ENCODE results near the gene SOHLH1. TPM values are rescaled to one million over a fixed set of nuclear protein-coding genes. Genes with fewer than 3 reads are reported as not detected.

Gene SOHLH1
- total RNA-seq, 1 donor from 2014 or later: not detected

GRCh38 chr9:135681161-135681560, 18.1 kb downstream of the SOHLH1 start:
- no peak overlapping the region for H3K4me3 Mint-ChIP-seq
- H3K27ac Mint-ChIP-seq: no peak overlapping the region
- no peaks in the 10 kb centered on the region for H3K36me3 Mint-ChIP-seq
- H3K4me1 Mint-ChIP-seq: no peaks in the 10 kb centered on the region
- TF ChIP-seq CTCF (IDR thresholded peaks at IDR 0.05; ENCODE audit: unreplicated experiment): no peak
- peaks cover 25% of the 10 kb centered on the region for H3K27me3 Mint-ChIP-seq (ENCODE audit: low read depth)
- DNase-seq (ENCODE audit: low spot score in 2 of 2, unreplicated experiment in 2 of 2): no peak
- no peaks in the 10 kb centered on the region for H3K9me3 Mint-ChIP-seq

GRCh38 chr9:135680056-135680455, 19.2 kb downstream of the SOHLH1 start:
- no peaks in the 10 kb centered on the region for H3K9me3 Mint-ChIP-seq
- TF ChIP-seq CTCF (IDR thresholded peaks at IDR 0.05; ENCODE audit: unreplicated experiment): no peak
- H3K27me3 Mint-ChIP-seq (ENCODE audit: low read depth): peaks cover 25% of the 10 kb centered on the region
- no peaks in the 10 kb centered on the region for H3K4me1 Mint-ChIP-seq
- H3K27ac Mint-ChIP-seq: no peak overlapping the region
- no peaks in the 10 kb centered on the region for H3K36me3 Mint-ChIP-seq
- DNase-seq (ENCODE audit: low spot score in 2 of 2, unreplicated experiment in 2 of 2): no peak
- H3K4me3 Mint-ChIP-seq: no peak overlapping the region

GRCh38 chr9:135678236-135679017, 20.9 kb downstream of the SOHLH1 start:
- H3K9me3 Mint-ChIP-seq: no peaks in the 10 kb centered on the region
- TF ChIP-seq CTCF (IDR thresholded peaks at IDR 0.05; ENCODE audit: unreplicated experiment): no peak
- H3K4me1 Mint-ChIP-seq: no peaks in the 10 kb centered on the region
- no peak for DNase-seq (ENCODE audit: low spot score in 2 of 2, unreplicated experiment in 2 of 2)
- H3K27ac Mint-ChIP-seq: no peak overlapping the region
- peaks cover 26% of the 10 kb centered on the region for H3K27me3 Mint-ChIP-seq (ENCODE audit: low read depth)
- no peak overlapping the region for H3K4me3 Mint-ChIP-seq
- no peaks in the 10 kb centered on the region for H3K36me3 Mint-ChIP-seq

- Mint-ChIP-seq H3K36me3 (no peaks in the 10 kb centered on the region), H3K9me3 (no peaks in the 10 kb centered on the region), H3K27ac (no peak overlapping the region), H3K4me3 (no peak overlapping the region), H3K27me3 (ENCODE audit: low read depth) (peaks cover 28% of the 10 kb centered on the region), H3K4me1 (no peaks in the 10 kb centered on the region)
- DNase-seq (ENCODE audit: low spot score in 2 of 2, unreplicated experiment in 2 of 2): no peak
- no peak for TF ChIP-seq CTCF (IDR thresholded peaks at IDR 0.05; ENCODE audit: unreplicated experiment)
These were observed 21.6 kb downstream of the SOHLH1 start for GRCh38 chr9:135677641-135678168.

- Mint-ChIP-seq H3K36me3 (no peaks in the 10 kb centered on the region), H3K27ac (no peak overlapping the region), H3K4me3 (no peak overlapping the region), H3K4me1 (no peaks in the 10 kb centered on the region), H3K27me3 (ENCODE audit: low read depth) (peaks cover 28% of the 10 kb centered on the region), H3K9me3 (no peaks in the 10 kb centered on the region)
- no peak for TF ChIP-seq CTCF (IDR thresholded peaks at IDR 0.05; ENCODE audit: unreplicated experiment)
- DNase-seq (ENCODE audit: low spot score in 2 of 2, unreplicated experiment in 2 of 2): no peak
These were observed 22.4 kb downstream of the SOHLH1 start for GRCh38 chr9:135676891-135677290.
